Measurements from ENCODE around the gene KCNE3.

- TF ChIP-seq CTCF (conservative IDR thresholded peaks at IDR 0.05; ENCODE audit: low read length) (peak; percentile 62), EZH2phosphoT487 (IDR thresholded peaks at IDR 0.05; ENCODE audit: borderline replicate concordance) (no peak)
These were observed 20.5 kb upstream of the KCNE3 start for GRCh38 chr11:74487875-74488274.
